Measurements from ENCODE around the gene ZBTB7C. TPM values are rescaled to one million over a fixed set of nuclear protein-coding genes. Genes with fewer than 3 reads are reported as not detected.

Gene ZBTB7C
- total and polyA plus RNA-seq, 10 of the 15 experiments (the other 5 are each of a cell fraction or from before 2014, with no cell fraction given), result under 0.01 to 0.08 (median 0.01) TPM; not detected in 7

GRCh38 chr18:48342581-48342980 is 66.6 kb downstream of the ZBTB7C start:
- Histone ChIP-seq H3K79me2 (ENCODE audit: control insufficient read depth, insufficient read depth, low read length) (no peaks in the 10 kb centered on the region), H3K4me3 (no peak overlapping the region), H3K36me3 (ENCODE audit: control insufficient read depth in 2 of 2, insufficient read depth in 2 of 2, low read length in 1 of 2) (no peaks in the 10 kb centered on the region), H3K9ac (ENCODE audit: control insufficient read depth, insufficient read depth, low read length) (no peak overlapping the region), H3K9me3 (replicated peaks; ENCODE audit: control insufficient read depth, insufficient read depth, low read length) (no peaks in the 10 kb centered on the region), H4K20me1 (ENCODE audit: control insufficient read depth, insufficient read depth) (no peaks in the 10 kb centered on the region), H3K4me1 (ENCODE audit: control insufficient read depth, insufficient read depth, low read length) (no peaks in the 10 kb centered on the region), H2AFZ (ENCODE audit: control insufficient read depth, low read depth, low read length) (no peak overlapping the region), H3K4me2 (ENCODE audit: control insufficient read depth, insufficient read depth) (no peak overlapping the region), H3K27ac (ENCODE audit: control insufficient read depth, insufficient read depth) (no peak overlapping the region), H3K27me3 (replicated peaks in 1 of 2; ENCODE audit: control insufficient read depth in 2 of 2, insufficient read depth in 2 of 2, low read length in 1 of 2) (peaks cover 0 to 2% of the 10 kb centered on the region in 2 experiments; a peak in 1 of 4 replicates)
- DNase-seq (ENCODE audit: low read depth, low spot score) (no peak), FAIRE-seq (no peak), ATAC-seq (no peak)
- BruUV-seq (replicated peaks), result no TSS peak
- in situ Hi-C loops (cut with MboI) (no loop called here), intact Hi-C loops (cut with micrococcal nuclease; ENCODE audit: unreplicated experiment) (no loop called here)
- SMC1A ChIA-PET (ENCODE audit: uncharacterized antibody, unreplicated experiment), result no interaction called here
- RAD21 ChIA-PET (ENCODE audit: unreplicated experiment), result no interaction called here
- CTCF ChIA-PET, result no interaction called here
- no peak for TF ChIP-seq ELK1 (IDR thresholded peaks at IDR 0.05; ENCODE audit: low read depth, low read length)
- TF ChIP-seq NFYB (IDR thresholded peaks at IDR 0.05; ENCODE audit: insufficient read depth, low read depth, low read length), result no peak
- TF ChIP-seq BACH1 (IDR thresholded peaks at IDR 0.05; ENCODE audit: borderline replicate concordance), result no peak
- TF ChIP-seq LARP7 (IDR thresholded peaks at IDR 0.05), result no peak
- no peak for TF ChIP-seq BCL11A (IDR thresholded peaks at IDR 0.05; ENCODE audit: low read depth, low read length)
- no peak for TF ChIP-seq ATF3 (IDR thresholded peaks at IDR 0.05; ENCODE audit: borderline replicate concordance, extremely low read depth, low read depth, low read length)
- TF ChIP-seq NFIC (IDR thresholded peaks at IDR 0.05; ENCODE audit: low read depth, low read length), result no peak
- TF ChIP-seq BRCA1 (IDR thresholded peaks at IDR 0.05; ENCODE audit: low read depth, low read length), result no peak
- no peak for TF ChIP-seq KDM1A (IDR thresholded peaks at IDR 0.05; ENCODE audit: borderline replicate concordance)
- no peak for TF ChIP-seq HCFC1 (IDR thresholded peaks at IDR 0.05; ENCODE audit: low read length)
- no peak for TF ChIP-seq CBFB (IDR thresholded peaks at IDR 0.05; ENCODE audit: low read depth)
- TF ChIP-seq TCF7 (IDR thresholded peaks at IDR 0.05; ENCODE audit: borderline replicate concordance), result no peak
- TF ChIP-seq YBX1 (IDR thresholded peaks at IDR 0.05), result no peak
- no peak for TF ChIP-seq SMAD5 (IDR thresholded peaks at IDR 0.05; ENCODE audit: low read depth)
- TF ChIP-seq ZNF687 (IDR thresholded peaks at IDR 0.05), result no peak
- no peak for TF ChIP-seq BHLHE40 (IDR thresholded peaks at IDR 0.05; ENCODE audit: borderline replicate concordance in 1 of 2, low read depth in 2 of 2, low read length in 1 of 2)
- POLR2A ChIA-PET, result no interaction called here
- 33% methylated on average over 6 of the region's 6 CpGs for WGBS (ENCODE audit: insufficient coverage, insufficient replicate concordance, low lambda C conversion rate, missing lambda C conversion rate)

Measured in GM12878 (cell line).